IPS DF 4.7 (cell line): Measurements from ENCODE around the gene MRPS7.

Experiments
- DNase-seq: peaks from one replicate; pipeline ENCODE4 v3.0.0-alpha.2; 2013; ENCODE audit warnings: low spot score; ENCODE audit errors: extremely low read depth

The MRPS7 gene

GRCh38 chr17:75308732-75309629, 47.3 kb downstream of the MRPS7 start:
- no peak for DNase-seq

GRCh38 chr17:75313941-75314551, 52.4 kb downstream of the MRPS7 start:
- no peak for DNase-seq

GRCh38 chr17:75315541-75316243, 54.0 kb downstream of the MRPS7 start:
- DNase-seq: no peak
